Mucosa of descending colon (tissue), 3 donors: ENCODE measurements around the gene GALNT10. TPM values are rescaled to one million over a fixed set of nuclear protein-coding genes. Genes with fewer than 3 reads are reported as not detected.
"Not testable (repeated sequence)": the region's sequence is repeated elsewhere in the genome, so short reads cannot be mapped to it uniquely, and the experiment has no call there.

ENCODE experiments used
- ATAC-seq: fragments of 200-7000 bp; cut with Tn5 transposase; one replicate; pipeline ENCODE4 v1.9.1; 2020; ENCODE audit warnings: mild to moderate bottlenecking, moderate library complexity
- DNase-seq, 3 donors: peaks; one replicate each; pipeline ENCODE4 v3.0.0-alpha.2; 2020
- H3K36me3 ChIP-seq: fragments of 200-600 bp; one replicate; pipeline ENCODE4 v1.8.0; 2021; ENCODE audit warnings: low read depth, mild to moderate bottlenecking
- H3K4me1 ChIP-seq: fragments of 200-600 bp; one replicate; pipeline ENCODE4 v1.8.0; 2021; ENCODE audit warnings: low read depth, mild to moderate bottlenecking
- H3K4me3 ChIP-seq: fragments of 200-600 bp; one replicate; pipeline ENCODE4 v1.8.0; 2021; ENCODE audit warnings: mild to moderate bottlenecking
- H3K9me3 ChIP-seq: fragments of 200-600 bp; one replicate; pipeline ENCODE4 v1.8.0; 2021; ENCODE audit warnings: mild to moderate bottlenecking
- intact Hi-C, 2 donors: fragments of 100-400 bp; cut with DNase I in 1 of 2; cut with micrococcal nuclease in 1 of 2; formaldehyde crosslinking; loops; one replicate each; pipeline versions ENCODE4 v1.11.0 to v1.11.1; 2022; cut with DNase I, micrococcal nuclease
- total RNA-seq, 3 donors: library from RNA; stranded (reverse); fragmentation: NEBNext Ultra II Directional in 2 of 3; extraction: Animal tissue kit (Norgen Biotek cat#: 25700) in 2 of 3; gene quantifications; one replicate each; pipeline versions ENCODE4 v1.2.1 to v1.2.4, GENCODE V29; 2021 to 2023
- TF ChIP-seq, protein P1 (sequence below): fragments of 200-600 bp; IDR thresholded peaks from one replicate; pipeline ENCODE4 v1.8.0; 2022; ENCODE audit warnings: antibody characterized with exemption, mild to moderate bottlenecking
- donor health status: DM: no; HTN: no; CAD: no; lungs with moderate emphysema.
- donor health status: DM: no; HTN: no; CAD: no.
- donor health status: DM: no; HTN: yes; CAD: no.

The GALNT10 gene
- total RNA-seq, 3 donors from 2014 or later, result 38.5 to 51.5 (median 41.4) TPM

- DNase-seq (no peak), ATAC-seq (no peak)
- Histone ChIP-seq H3K4me1 (no peaks in the 10 kb centered on the region), H3K9me3 (no peaks in the 10 kb centered on the region), H3K36me3 (no peaks in the 10 kb centered on the region), H3K4me3 (no peak overlapping the region)
- TF ChIP-seq, protein P1, sequence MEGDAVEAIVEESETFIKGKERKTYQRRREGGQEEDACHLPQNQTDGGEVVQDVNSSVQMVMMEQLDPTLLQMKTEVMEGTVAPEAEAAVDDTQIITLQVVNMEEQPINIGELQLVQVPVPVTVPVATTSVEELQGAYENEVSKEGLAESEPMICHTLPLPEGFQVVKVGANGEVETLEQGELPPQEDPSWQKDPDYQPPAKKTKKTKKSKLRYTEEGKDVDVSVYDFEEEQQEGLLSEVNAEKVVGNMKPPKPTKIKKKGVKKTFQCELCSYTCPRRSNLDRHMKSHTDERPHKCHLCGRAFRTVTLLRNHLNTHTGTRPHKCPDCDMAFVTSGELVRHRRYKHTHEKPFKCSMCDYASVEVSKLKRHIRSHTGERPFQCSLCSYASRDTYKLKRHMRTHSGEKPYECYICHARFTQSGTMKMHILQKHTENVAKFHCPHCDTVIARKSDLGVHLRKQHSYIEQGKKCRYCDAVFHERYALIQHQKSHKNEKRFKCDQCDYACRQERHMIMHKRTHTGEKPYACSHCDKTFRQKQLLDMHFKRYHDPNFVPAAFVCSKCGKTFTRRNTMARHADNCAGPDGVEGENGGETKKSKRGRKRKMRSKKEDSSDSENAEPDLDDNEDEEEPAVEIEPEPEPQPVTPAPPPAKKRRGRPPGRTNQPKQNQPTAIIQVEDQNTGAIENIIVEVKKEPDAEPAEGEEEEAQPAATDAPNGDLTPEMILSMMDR, result no peak
- intact Hi-C loops, result no loop called here
Measured at GRCh38 chr5:154147666-154148065, 42.9 kb upstream of the GALNT10 start.

DNA sequence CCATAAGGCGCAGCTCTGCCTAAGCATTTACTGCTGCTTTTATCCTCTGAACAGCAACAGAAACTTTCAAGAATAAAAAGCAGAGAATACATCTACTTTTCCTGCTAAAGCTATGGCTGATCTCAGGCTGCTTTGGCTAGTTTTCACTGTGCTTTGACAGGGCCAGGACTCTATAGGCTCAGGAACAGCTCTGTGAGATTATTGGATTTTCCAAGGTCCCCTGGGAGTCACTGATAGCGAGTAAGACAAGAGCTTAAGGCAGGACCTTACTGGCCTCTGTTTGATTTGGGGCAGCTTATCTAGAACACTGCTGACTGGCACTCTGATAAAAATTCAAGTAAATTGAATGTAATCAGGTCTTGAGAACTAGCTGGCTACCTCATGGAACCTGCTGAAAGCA is 40.1 kb upstream of the GALNT10 start:
- H3K4me3 ChIP-seq, ATAC-seq, H3K9me3 ChIP-seq, H3K36me3 ChIP-seq, H3K4me1 ChIP-seq, intact Hi-C loops, DNase-seq: not testable (repeated sequence)

DNA sequence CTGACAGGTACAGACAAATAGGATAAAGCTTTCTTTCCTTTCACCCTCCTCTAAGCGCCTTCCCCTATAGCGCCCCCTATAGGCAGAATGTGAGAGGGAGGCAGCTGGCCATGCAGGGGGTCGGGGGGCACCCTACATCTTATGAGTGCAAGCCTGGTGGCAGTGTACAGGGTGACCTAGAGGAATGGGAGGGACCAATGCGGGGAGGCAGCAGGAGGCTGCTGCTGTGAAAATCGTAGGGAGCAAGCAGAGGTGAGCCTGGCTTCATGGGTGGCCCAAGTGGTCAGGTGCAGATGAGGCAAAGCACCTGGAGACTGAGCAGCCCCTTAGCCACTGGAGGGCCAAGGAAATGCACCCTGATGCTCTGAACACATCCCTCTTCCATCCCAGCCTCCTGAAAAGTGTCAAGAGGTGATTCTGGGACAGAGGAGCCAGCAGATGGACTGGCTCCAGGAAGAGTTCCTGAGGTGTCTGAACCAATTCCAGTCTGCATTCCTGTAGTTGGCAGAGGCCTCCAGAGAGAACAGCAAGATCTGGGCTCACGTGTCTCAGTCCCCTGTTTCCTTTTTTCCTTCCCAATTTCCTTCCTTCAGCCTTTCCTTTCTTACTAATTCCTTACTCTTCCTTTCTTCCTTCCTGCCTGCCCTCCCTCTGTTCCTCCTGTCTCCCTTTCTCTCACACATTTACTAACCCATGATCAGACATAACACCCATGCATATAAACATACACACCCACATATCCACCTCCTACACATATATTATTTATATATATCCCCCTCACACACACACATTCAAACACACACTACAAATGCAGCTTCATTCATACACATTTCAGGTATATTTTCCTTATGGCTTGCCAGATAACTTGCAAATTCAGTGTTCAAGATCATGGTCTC is 32.8 kb upstream of the GALNT10 start:
- H3K9me3 ChIP-seq, result no peaks in the 10 kb centered on the region
- H3K36me3 ChIP-seq, result no peaks in the 10 kb centered on the region
- intact Hi-C loops, result no loop called here
- H3K4me3 ChIP-seq, result no peak overlapping the region
- ATAC-seq, result no peak
- no peaks in the 10 kb centered on the region for H3K4me1 ChIP-seq
- no peak for DNase-seq
- TF ChIP-seq, protein P1, result no peak

GRCh38 chr5:154158379-154158737 is 32.2 kb upstream of the GALNT10 start:
- Histone ChIP-seq H3K4me1 (no peaks in the 10 kb centered on the region), H3K9me3 (no peaks in the 10 kb centered on the region), H3K4me3 (no peak overlapping the region), H3K36me3 (no peaks in the 10 kb centered on the region)
- ATAC-seq, result no peak
- intact Hi-C loops, result no loop called here
- no peak for DNase-seq
- TF ChIP-seq, protein P1, result no peak

DNA sequence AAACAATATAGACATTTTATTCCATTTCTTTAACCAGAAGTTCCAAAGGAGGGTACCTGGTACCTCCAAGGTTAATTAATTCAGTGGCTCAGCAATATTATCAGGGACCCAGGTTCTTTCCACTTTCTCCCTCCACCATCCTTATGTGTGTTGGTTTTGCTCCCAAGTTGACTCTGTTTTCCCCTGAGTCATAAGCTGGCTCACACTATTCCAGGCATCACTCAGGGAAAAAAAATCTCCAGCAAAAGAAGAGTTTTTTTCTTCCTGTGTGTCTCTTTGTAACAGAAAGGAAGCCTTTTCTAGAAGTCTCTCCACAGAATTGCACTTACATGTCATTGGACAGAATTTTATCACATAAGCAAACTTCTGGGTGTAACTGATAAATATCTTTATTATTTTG is 31.2 kb upstream of the GALNT10 start:
- intact Hi-C loops, result no loop called here
- no peaks in the 10 kb centered on the region for H3K9me3 ChIP-seq
- ATAC-seq, result no peak
- no peaks in the 10 kb centered on the region for H3K36me3 ChIP-seq
- TF ChIP-seq, protein P1, result no peak
- no peaks in the 10 kb centered on the region for H3K4me1 ChIP-seq
- DNase-seq, result no peak
- no peak overlapping the region for H3K4me3 ChIP-seq

GRCh38 chr5:154162539-154163151 is 27.9 kb upstream of the GALNT10 start:
- TF ChIP-seq, protein P1, result no peak
- intact Hi-C loops, result no loop called here
- Histone ChIP-seq H3K36me3 (no peaks in the 10 kb centered on the region), H3K4me1 (no peaks in the 10 kb centered on the region), H3K9me3 (no peaks in the 10 kb centered on the region), H3K4me3 (no peak overlapping the region)
- ATAC-seq (peak; percentile 25), DNase-seq (no peak)
